ENCODE measurements around the gene MRPL12.

MRPL12 gene

DNA sequence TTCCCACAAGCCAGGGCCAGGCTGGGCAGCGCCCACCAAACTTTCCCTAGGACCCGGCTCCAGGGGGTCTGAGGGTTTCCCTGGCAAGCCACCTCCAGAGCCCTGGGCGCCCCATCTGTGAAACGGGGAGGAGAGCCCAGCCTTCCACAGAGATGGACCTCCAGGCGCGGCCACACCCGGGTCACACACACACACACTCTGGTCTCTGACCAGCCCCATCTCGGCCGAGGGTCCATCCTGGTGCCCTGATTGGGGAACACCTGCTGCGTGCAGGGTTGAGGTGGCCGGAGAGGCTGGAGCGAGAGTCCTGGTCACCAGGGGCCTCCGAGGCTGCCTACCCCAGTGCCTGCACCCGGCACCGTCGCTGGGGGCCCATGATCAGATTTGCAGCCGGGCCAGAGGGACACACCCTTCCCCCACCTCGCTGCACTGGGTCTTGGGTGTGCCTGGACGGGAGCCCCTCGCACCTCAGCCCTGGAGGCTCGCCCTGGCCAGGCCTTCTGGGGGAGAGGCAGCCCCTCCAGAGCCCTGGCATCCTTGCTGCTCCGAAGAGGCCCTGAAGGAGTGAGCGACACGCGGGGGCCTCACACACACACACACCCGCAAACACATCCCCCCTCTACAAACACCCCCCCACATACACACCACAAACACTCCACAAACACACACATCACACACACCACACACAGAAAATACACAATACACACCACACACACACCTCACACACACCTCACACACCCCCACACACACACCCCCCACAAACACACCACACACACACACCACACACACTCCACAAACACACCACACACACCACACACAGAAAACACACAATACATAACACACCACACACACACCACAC is 38.7 kb downstream of the MRPL12 start:
- no peak for DNase-seq
